ENCODE measurements around the gene ABCB10. TPM values are rescaled to one million over a fixed set of nuclear protein-coding genes. Genes with fewer than 3 reads are reported as not detected.

Gene ABCB10
- total RNA-seq, 1 experiment from 2014 or later = 31.9 TPM

GRCh38 chr1:229603371-229604005 is 45.0 kb upstream of the ABCB10 start:
- Histone ChIP-seq H3K27me3 (replicated peaks; ENCODE audit: control insufficient read depth, insufficient read depth, low read length) (no peaks in the 10 kb centered on the region), H3K36me3 (ENCODE audit: control insufficient read depth, insufficient read depth, low read length) (no peaks in the 10 kb centered on the region; the same call in 1 of the 2 replicates), H3K4me3 (ENCODE audit: low read depth, low read length) (no peak overlapping the region), H3K9me3 (no peaks in the 10 kb centered on the region), H3K4me1 (no peaks in the 10 kb centered on the region)
- Mint-ChIP-seq H3K4me1 (ENCODE audit: low read depth, unreplicated experiment) (no peaks in the 10 kb centered on the region), H3K4me3 (ENCODE audit: unreplicated experiment) (no peak overlapping the region), H3K27me3 (ENCODE audit: insufficient read depth, unreplicated experiment) (no peaks in the 10 kb centered on the region), H3K9me3 (ENCODE audit: unreplicated experiment) (no peaks in the 10 kb centered on the region), H3K36me3 (ENCODE audit: insufficient read depth, unreplicated experiment) (peaks cover 26% of the 10 kb centered on the region), H3K27ac (ENCODE audit: unreplicated experiment) (no peak overlapping the region)
- no peak for TF ChIP-seq CTCF (IDR thresholded peaks at IDR 0.05; ENCODE audit: insufficient read depth in 1 of 2, low read depth in 1 of 2, low read length in 1 of 2, severe bottlenecking in 1 of 2, unreplicated experiment in 1 of 2)
- POLR2A ChIA-PET = no interaction called here
- BruUV-seq (replicated peaks) = no TSS peak
- DNase-seq = no peak
- CTCF ChIA-PET = no interaction called here
- intact Hi-C loops (cut with micrococcal nuclease; ENCODE audit: unreplicated experiment) = no loop called here

GRCh38 chr1:229600229-229600628 is 41.7 kb upstream of the ABCB10 start:
- Histone ChIP-seq H3K27me3 (replicated peaks; ENCODE audit: control insufficient read depth, insufficient read depth, low read length) (no peaks in the 10 kb centered on the region), H3K36me3 (ENCODE audit: control insufficient read depth, insufficient read depth, low read length) (no peaks in the 10 kb centered on the region; the same call in 1 of the 2 replicates), H3K4me1 (no peaks in the 10 kb centered on the region), H3K9me3 (no peaks in the 10 kb centered on the region), H3K4me3 (ENCODE audit: low read depth, low read length) (no peak overlapping the region)
- H3K9me3 Mint-ChIP-seq (ENCODE audit: unreplicated experiment) = no peaks in the 10 kb centered on the region
- H3K4me1 Mint-ChIP-seq (ENCODE audit: low read depth, unreplicated experiment) = no peaks in the 10 kb centered on the region
- peaks cover 28% of the 10 kb centered on the region for H3K36me3 Mint-ChIP-seq (ENCODE audit: insufficient read depth, unreplicated experiment)
- no peak overlapping the region for H3K27ac Mint-ChIP-seq (ENCODE audit: unreplicated experiment)
- no peak for TF ChIP-seq CTCF (IDR thresholded peaks at IDR 0.05; ENCODE audit: insufficient read depth in 1 of 2, low read depth in 1 of 2, low read length in 1 of 2, severe bottlenecking in 1 of 2, unreplicated experiment in 1 of 2)
- no peak for DNase-seq
- ChIA-PET CTCF (no interaction called here), POLR2A (no interaction called here)
- intact Hi-C loops (cut with micrococcal nuclease; ENCODE audit: unreplicated experiment) = no loop called here
- H3K27me3 Mint-ChIP-seq (ENCODE audit: insufficient read depth, unreplicated experiment) = no peaks in the 10 kb centered on the region
- no peak overlapping the region for H3K4me3 Mint-ChIP-seq (ENCODE audit: unreplicated experiment)
- BruUV-seq (replicated peaks) = no TSS peak

- CTCF ChIA-PET = no interaction called here
- TF ChIP-seq CTCF (IDR thresholded peaks at IDR 0.05; ENCODE audit: insufficient read depth in 1 of 2, low read depth in 1 of 2, low read length in 1 of 2, severe bottlenecking in 1 of 2, unreplicated experiment in 1 of 2) = no peak
- H3K4me3 Mint-ChIP-seq (ENCODE audit: unreplicated experiment) = no peak overlapping the region
- intact Hi-C loops (cut with micrococcal nuclease; ENCODE audit: unreplicated experiment) = no loop called here
- DNase-seq = no peak
- POLR2A ChIA-PET = no interaction called here
- Histone ChIP-seq H3K36me3 (ENCODE audit: control insufficient read depth, insufficient read depth, low read length) (no peaks in the 10 kb centered on the region; the same call in 1 of the 2 replicates), H3K4me1 (no peaks in the 10 kb centered on the region), H3K4me3 (ENCODE audit: low read depth, low read length) (no peak overlapping the region), H3K27me3 (replicated peaks; ENCODE audit: control insufficient read depth, insufficient read depth, low read length) (no peaks in the 10 kb centered on the region), H3K9me3 (no peaks in the 10 kb centered on the region)
- peaks cover 28% of the 10 kb centered on the region for H3K36me3 Mint-ChIP-seq (ENCODE audit: insufficient read depth, unreplicated experiment)
- H3K9me3 Mint-ChIP-seq (ENCODE audit: unreplicated experiment) = no peaks in the 10 kb centered on the region
- BruUV-seq (replicated peaks) = TSS peak; percentile 10
- H3K27ac Mint-ChIP-seq (ENCODE audit: unreplicated experiment) = no peak overlapping the region
- no peaks in the 10 kb centered on the region for H3K27me3 Mint-ChIP-seq (ENCODE audit: insufficient read depth, unreplicated experiment)
- H3K4me1 Mint-ChIP-seq (ENCODE audit: low read depth, unreplicated experiment) = no peaks in the 10 kb centered on the region
These were observed 40.9 kb upstream of the ABCB10 start for GRCh38 chr1:229599218-229599954.
